ENCODE results near the gene VPS25. TPM values are rescaled to one million over a fixed set of nuclear protein-coding genes. Genes with fewer than 3 reads are reported as not detected.

Gene VPS25
- total RNA-seq, 2 donors from 2014 or later: 58.4 to 62.2 TPM

DNA sequence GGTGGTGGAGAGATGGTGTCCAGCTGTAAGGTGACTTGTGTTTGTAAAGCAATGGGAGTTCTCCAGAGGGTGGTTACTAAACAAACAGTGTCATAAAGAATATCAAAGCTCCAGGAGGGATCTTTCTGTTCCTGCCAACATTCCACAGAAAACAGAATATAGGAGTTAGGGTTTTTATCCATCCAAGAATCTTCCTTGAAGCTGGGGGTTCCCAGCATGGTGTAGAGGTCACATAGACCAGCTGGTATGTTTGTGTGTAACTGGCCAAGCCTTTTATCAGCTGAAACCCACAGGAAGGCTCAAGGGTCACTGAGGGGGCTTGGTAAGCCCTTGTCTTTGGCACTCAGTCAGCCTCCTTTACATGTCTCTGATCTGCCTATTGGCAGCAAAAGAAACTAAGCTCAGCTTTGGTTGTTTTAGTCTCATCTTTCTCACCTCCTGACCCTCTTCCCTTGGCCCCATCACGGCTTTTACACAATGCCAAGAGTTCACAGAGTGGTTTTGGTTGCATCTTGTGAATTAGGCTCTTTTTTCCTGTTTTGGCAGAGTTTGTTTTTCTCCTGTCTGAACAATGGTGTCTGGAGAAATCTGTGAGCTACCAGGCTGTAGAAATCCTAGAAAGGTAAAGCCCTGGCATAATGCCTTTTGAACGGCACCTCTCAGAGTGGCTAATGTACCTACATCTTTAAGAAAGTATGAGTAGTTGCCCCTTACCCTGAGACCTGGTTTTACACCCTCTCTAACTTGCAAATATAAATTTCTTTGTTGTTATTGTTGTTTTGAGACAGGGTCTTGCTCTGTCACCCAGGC is 30.0 kb downstream of the VPS25 start:
- DNase-seq (ENCODE audit: low spot score in 2 of 2) (no peak), ATAC-seq (no peak)
- Mint-ChIP-seq H3K36me3 (peaks cover 7% of the 10 kb centered on the region in 2 donors), H3K27ac (no peak overlapping the region), H3K9me3 (peaks cover 4% of the 10 kb centered on the region in 2 donors)

- Mint-ChIP-seq H3K9me3 (no peaks in the 10 kb centered on the region), H3K36me3 (no peaks in the 10 kb centered on the region), H3K27ac (no peak overlapping the region)
- DNase-seq (ENCODE audit: low spot score in 2 of 2) (no peak), ATAC-seq (no peak)
These were observed 31.7 kb downstream of the VPS25 start for GRCh38 chr17:42804918-42805367.

DNA sequence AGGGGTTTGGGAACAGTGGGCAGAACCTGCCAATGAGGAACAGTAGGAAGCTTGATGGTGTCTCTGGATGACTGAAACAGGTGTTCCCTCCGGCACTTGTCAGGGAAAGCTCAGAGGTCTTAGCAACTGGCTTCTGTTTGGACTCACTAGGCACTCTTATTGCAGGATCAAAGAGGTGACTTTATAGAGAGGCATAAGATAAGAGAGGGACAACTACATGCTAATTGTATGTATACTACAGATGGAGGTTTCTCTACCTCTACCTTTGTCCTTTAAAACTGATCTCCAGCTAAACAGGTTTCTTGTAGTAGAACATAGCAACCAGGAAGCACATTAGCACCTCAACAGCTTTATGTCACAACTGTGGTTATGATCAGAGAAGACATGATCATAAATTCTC is 33.0 kb downstream of the VPS25 start:
- DNase-seq (ENCODE audit: low spot score in 2 of 2) (no peak), ATAC-seq (no peak)
- Mint-ChIP-seq H3K27ac (no peak overlapping the region), H3K9me3 (no peaks in the 10 kb centered on the region), H3K36me3 (no peaks in the 10 kb centered on the region)

GRCh38 chr17:42809250-42809649 is 36.0 kb downstream of the VPS25 start:
- ATAC-seq (no peak), DNase-seq (ENCODE audit: low spot score in 2 of 2) (no peak)
- Mint-ChIP-seq H3K27ac (peak overlapping the region in 1 of 2 donors; percentile 51), H3K9me3 (no peaks in the 10 kb centered on the region), H3K36me3 (peaks cover 0 to 6% of the 10 kb centered on the region in 2 donors)

GRCh38 chr17:42814633-42815399 is 41.6 kb downstream of the VPS25 start:
- peak overlapping the region; percentile 3 to 73 for H3K27ac Mint-ChIP-seq
- no peak for DNase-seq (ENCODE audit: low spot score in 2 of 2)
- ATAC-seq: no peak
- H3K9me3 Mint-ChIP-seq: no peaks in the 10 kb centered on the region
- peaks cover 10 to 23% of the 10 kb centered on the region in 2 donors for H3K36me3 Mint-ChIP-seq

DNA sequence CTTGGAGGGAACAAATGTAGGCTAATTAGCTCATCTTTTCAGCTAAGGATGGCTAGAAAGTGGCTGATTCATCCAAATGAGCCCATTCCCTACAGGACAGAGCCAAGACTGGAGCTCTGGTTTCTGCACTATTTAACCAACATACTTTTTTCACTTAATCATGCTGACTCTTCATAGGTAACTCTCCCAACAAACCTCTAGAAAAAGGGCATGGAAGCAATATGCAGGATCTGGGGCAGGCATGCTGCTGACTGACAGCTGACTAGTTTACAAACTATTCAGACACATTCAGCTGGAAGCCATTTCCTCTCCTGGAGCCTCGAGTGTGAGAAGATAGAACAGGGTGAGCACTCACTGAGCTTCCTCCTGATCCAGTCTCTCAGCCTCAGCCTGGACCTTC is 44.6 kb downstream of the VPS25 start:
- DNase-seq (ENCODE audit: low spot score in 2 of 2) (no peak), ATAC-seq (no peak)
- no peak overlapping the region for H3K27ac Mint-ChIP-seq
- H3K36me3 Mint-ChIP-seq: peaks cover 10 to 31% of the 10 kb centered on the region in 2 donors
- no peaks in the 10 kb centered on the region for H3K9me3 Mint-ChIP-seq

- H3K27ac Mint-ChIP-seq: no peak overlapping the region
- H3K9me3 Mint-ChIP-seq: no peaks in the 10 kb centered on the region
- DNase-seq (ENCODE audit: low spot score in 2 of 2) (no peak), ATAC-seq (no peak)
- H3K36me3 Mint-ChIP-seq: peaks cover 10 to 30% of the 10 kb centered on the region in 2 donors
These were observed 45.1 kb downstream of the VPS25 start for GRCh38 chr17:42818379-42818778.

DNA sequence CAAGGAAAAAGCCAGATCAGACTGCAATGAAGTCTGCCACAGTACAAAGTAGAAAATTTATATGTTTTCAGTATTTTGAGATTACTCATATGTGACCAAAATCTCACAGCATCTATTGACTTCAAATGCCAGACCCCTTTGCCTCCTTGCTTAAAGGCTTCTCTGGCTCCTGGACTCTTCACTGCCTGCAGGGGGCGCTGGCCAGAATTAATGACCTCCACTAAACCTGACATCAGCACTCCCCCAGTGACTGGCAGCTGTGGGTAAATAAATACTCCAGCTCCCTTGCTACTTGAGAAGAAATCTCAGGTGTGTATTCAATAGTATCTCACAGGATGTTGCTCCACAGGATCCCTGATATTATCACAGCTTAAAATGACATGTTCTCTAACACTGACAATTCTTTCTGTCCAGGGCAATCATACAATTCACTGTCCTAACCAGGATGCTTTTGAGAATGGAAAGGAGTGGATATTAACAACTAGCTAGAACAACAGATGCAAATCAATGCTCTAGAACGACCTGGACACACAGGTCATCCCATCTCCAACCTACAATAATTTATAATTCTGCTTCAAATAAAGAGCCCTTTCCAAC is 46.8 kb downstream of the VPS25 start:
- Mint-ChIP-seq H3K36me3 (peaks cover 18 to 28% of the 10 kb centered on the region in 2 donors), H3K9me3 (no peaks in the 10 kb centered on the region), H3K27ac (no peak overlapping the region)
- peak in 1 of 2 donors; percentile 43 for ATAC-seq
- peak in 1 of 2 donors; percentile 75 for DNase-seq (ENCODE audit: low spot score in 2 of 2)

DNA sequence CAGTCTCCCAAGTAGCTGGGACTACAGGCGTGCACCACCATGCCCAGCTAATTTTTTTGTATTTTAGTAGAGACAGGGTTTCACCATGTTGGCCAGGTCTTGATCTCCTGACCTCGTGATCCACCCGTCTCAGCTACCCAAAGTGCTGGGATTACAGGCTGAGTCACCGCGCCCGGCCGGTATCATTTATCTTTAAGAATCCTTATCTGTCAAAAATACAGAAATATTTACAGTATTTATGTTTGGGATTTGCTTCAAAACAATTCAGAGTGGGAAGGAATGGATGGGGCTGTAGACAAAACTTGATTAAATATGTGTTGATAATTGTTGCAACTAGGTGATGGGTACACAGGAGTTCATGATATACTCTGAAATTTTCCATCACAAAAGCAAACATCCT is 47.9 kb downstream of the VPS25 start:
- ATAC-seq (no peak), DNase-seq (ENCODE audit: low spot score in 2 of 2) (no peak)
- peaks cover 18 to 23% of the 10 kb centered on the region in 2 donors for H3K36me3 Mint-ChIP-seq
- H3K27ac Mint-ChIP-seq: no peak overlapping the region
- no peaks in the 10 kb centered on the region for H3K9me3 Mint-ChIP-seq

DNA sequence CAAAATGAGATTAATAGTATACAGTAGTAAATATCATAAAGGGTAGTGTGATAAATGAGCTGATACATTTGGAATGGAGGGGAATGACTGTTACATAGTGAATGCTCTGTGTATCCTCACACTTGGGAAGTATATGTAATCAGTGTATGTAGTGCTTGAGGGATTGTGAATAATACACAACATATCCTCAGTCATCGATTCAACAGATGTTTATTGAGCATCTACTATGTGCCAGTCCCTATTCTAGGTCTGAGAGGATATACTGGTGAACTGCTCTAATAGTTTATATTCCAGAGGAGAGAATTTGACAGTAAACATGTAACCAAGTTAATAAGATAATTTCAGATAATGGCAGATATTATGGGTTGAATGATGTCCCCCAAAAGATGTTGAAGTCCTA is 54.2 kb downstream of the VPS25 start:
- Mint-ChIP-seq H3K27ac (no peak overlapping the region), H3K36me3 (peaks cover 8 to 11% of the 10 kb centered on the region in 2 donors), H3K9me3 (no peaks in the 10 kb centered on the region)
- ATAC-seq (no peak), DNase-seq (ENCODE audit: low spot score in 2 of 2) (no peak)

Other genes with a start within 250 kb of the VPS25 start
- 10 to 100 TPM; 13.1 to 16.9 TPM for gene NAGLU, start 237.2 kb upstream of the VPS25 start, total RNA-seq
- 1 to 10 TPM in 1 of 2 donors, under 1 TPM in 1; 0.76 to 1.7 TPM for gene HSD17B1, start 220.5 kb upstream of the VPS25 start, total RNA-seq
- gene COASY, start 211.3 kb upstream of the VPS25 start, total RNA-seq: 100 to 1,000 TPM in 1 of 2 donors, 10 to 100 TPM in 1; 86.4 to 124 TPM
- gene MLX, start 206.3 kb upstream of the VPS25 start, total RNA-seq: 10 to 100 TPM; 44.3 to 60.5 TPM
- 10 to 100 TPM; 24.7 to 52.5 TPM for gene PSMC3IP, start 195.7 kb upstream of the VPS25 start, total RNA-seq
- gene RETREG3, start 164.1 kb upstream of the VPS25 start, total RNA-seq: 10 to 100 TPM; 39.4 to 44.8 TPM
- 100 to 1,000 TPM in 1 of 2 donors, 10 to 100 TPM in 1; 56.3 to 151 TPM for gene TUBG1, start 163.8 kb upstream of the VPS25 start, total RNA-seq
- gene TUBG2, start 114.2 kb upstream of the VPS25 start, total RNA-seq: 10 to 100 TPM; 12.7 to 23.3 TPM
- gene PLEKHH3, start 96.5 kb upstream of the VPS25 start, total RNA-seq: 1 to 10 TPM; 1.2 to 2.9 TPM
- 1 to 10 TPM in 1 of 2 donors, under 1 TPM in 1; 0.78 to 1.0 TPM for gene CCR10, start 91.6 kb upstream of the VPS25 start, total RNA-seq
- gene CNTNAP1, start 90.9 kb upstream of the VPS25 start, total RNA-seq: 1 to 10 TPM in 1 of 2 donors, under 1 TPM in 1; 0.43 to 4.4 TPM
- 10 to 100 TPM; 34.2 to 56.9 TPM for gene EZH1, start 28.4 kb upstream of the VPS25 start, total RNA-seq
- gene RAMP2, start 12.2 kb upstream of the VPS25 start, total RNA-seq: not detected
- gene WNK4, start 7.2 kb downstream of the VPS25 start, total RNA-seq: 1 to 10 TPM in 1 of 2 donors, under 1 TPM in 1; 0.56 to 1.7 TPM
- 10 to 100 TPM; 14.8 to 32.7 TPM for gene COA3, start 25.3 kb downstream of the VPS25 start, total RNA-seq
- gene CNTD1, start 25.4 kb downstream of the VPS25 start, total RNA-seq: under 1 TPM in 1 of 2 donors, not detected in 1; 0.43 TPM
- gene BECN1, start 50.8 kb downstream of the VPS25 start, total RNA-seq: 10 to 100 TPM; 84.5 to 86.1 TPM
- 10 to 100 TPM; 79.1 to 95.5 TPM for gene PSME3, start 59.9 kb downstream of the VPS25 start, total RNA-seq
- gene AOC2, start 71.1 kb downstream of the VPS25 start, total RNA-seq: 1 to 10 TPM; 3.6 to 6.1 TPM
- 1 to 10 TPM; 3.0 to 5.0 TPM for gene AOC3, start 77.8 kb downstream of the VPS25 start, total RNA-seq
- gene G6PC1, start 127.3 kb downstream of the VPS25 start, total RNA-seq: not detected
- 10 to 100 TPM; 51.0 to 63.2 TPM for gene AARSD1, start 191.0 kb downstream of the VPS25 start, total RNA-seq
- gene PTGES3L, start 206.6 kb downstream of the VPS25 start, total RNA-seq: 1 to 10 TPM; 1.1 to 3.6 TPM
- 10 to 100 TPM; 10.7 to 15.2 TPM for gene RUNDC1, start 207.1 kb downstream of the VPS25 start, total RNA-seq
- gene RPL27, start 225.0 kb downstream of the VPS25 start, total RNA-seq: 1,000 to 10,000 TPM; 1,275 to 1,425 TPM
- 10 to 100 TPM; 33.3 to 62.3 TPM for gene IFI35, start 233.3 kb downstream of the VPS25 start, total RNA-seq
- gene VAT1, start 248.9 kb downstream of the VPS25 start, total RNA-seq: 10 to 100 TPM; 28.3 to 35.7 TPM

Data from activated naive CD4-positive, alpha-beta T cell treated with anti-CD3 and anti-CD28 coated beads, Interleukin-2, amount 50 U/mL, for 72 hours (primary cell).